Dedifferentiated amniotic fluid mesenchymal stem cell (primary cell): Measurements from ENCODE around the gene BEND2.

Experiments
- DNase-seq: peaks from one replicate; pipeline ENCODE4 v3.0.0-alpha.2; 2016; ENCODE audit errors: extremely low spot score

The BEND2 gene

GRCh38 chrX:18136816-18137215, 83.9 kb downstream of the BEND2 start:
- DNase-seq, result no peak

DNA sequence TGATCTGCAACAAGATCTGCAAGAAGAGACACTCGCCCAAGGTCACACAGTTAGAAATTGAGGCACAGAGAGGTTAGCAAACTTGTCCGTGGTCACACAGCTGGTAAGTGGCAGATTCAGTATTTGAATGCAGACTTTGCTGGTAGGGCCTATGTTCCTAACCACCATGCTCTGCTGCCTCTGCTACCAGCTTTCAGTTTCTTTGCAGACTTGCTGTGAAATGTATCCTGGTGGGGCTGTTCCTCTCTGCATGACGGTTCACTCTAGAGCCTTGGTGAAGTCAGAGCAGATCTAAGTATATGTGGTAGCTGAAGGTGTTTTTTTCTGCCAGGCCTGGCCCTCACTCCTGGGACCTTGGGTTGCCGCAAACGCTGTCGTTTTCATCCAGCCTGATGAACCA, 87.1 kb downstream of the BEND2 start:
- DNase-seq, result no peak

GRCh38 chrX:18129690-18130089, 91.0 kb downstream of the BEND2 start:
- no peak for DNase-seq

- no peak for DNase-seq
Measured at GRCh38 chrX:18126971-18127370, 93.7 kb downstream of the BEND2 start.

GRCh38 chrX:18119856-18120255, 100.8 kb downstream of the BEND2 start:
- DNase-seq, result no peak
